ENCODE results near the gene DNAH6.
"Not testable (repeated sequence)": the region's sequence is repeated elsewhere in the genome, so short reads cannot be mapped to it uniquely, and the experiment has no call there.

The DNAH6 gene

DNA sequence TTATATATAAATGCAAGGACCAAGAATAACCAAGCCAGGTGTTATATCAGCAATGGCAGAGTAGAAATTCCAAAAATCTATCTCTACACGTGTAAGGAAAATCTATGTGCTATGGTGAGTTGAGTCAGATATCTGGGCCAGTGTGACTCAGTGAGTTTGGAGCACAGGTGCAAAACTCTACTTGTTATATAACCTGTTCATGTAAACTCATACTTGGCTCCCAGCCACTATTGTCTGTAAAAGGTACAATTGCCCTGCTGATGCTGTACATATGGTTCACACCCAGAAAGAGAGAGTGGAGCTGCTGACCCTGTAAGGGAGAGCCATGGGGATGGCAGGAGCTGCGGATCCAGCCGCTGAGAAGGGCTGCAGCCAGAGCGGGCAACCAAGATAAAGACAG is 252.5 kb downstream of the DNAH6 start:
- DNase-seq: no peak

DNA sequence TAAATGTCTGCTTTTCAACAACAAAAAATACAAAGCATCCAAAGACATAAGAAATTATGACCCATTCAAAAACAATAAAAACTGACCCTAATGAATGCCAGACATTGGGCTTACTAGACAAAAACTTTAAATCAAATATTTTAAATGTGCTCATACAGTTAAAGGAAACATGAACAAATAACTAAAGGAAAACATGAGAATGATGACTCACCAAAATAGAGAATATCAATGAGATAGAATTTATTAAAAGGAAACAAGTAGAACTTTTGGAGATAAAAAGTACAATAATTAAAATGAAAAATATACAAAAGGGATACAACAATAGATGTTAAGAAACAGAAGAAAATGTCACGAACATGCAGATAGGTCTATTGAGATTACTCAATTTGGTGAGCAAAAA is 254.0 kb downstream of the DNAH6 start:
- no peak for DNase-seq

DNA sequence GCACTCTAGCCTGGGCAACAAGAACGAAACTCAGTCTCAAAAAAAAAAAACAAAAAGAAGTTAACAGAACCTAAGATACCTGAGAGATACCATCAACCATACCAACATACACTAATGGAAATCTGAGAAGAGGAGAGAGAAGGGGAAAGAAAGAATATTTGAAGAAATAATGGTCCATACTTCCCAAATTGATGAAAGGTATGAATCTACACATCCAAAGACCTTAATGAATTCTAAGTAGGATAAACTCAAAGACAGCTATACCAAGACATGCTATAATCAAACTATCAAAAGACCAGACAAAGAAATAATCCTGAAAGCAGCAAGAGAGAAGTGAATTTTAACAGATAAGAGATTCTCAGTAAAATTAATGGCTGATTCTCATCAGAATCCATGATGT is 255.0 kb downstream of the DNAH6 start:
- no peak for DNase-seq

DNA sequence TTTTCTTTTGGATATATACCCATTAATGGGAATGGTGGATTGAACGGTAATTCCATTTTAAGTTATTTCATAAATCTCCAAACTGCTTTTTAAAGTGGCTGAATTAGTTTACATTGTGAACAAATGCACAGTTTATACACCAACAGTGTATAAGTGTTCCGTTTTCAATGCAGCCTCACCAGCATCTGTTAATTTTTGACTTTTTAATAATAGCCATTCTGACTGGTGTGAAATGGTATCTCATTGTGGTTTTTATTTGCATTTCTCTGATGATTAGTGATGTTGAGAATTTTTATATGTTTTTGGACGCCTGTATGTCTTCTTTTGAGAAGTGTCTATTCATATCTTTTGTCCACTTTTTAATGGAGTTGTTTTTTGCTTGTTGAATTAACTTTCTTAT is 257.3 kb downstream of the DNAH6 start:
- not testable (repeated sequence) for DNase-seq

DNA sequence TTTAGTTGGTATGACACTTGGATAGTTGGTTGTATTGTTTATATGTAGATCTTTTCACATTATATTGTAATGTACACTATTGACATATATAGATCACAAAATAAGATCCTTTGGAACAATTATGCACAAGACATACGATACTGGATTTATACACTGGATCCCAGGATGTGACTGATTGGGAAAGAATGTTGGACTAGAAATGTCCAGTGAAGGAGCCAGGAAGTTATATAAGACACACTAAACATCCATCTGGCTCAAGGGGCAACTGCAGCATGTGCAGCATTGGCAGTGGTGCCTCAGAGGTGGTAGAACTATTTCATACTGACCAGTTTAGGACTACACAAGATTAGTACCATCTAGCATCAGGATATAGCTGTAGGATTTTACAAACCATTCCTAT is 259.7 kb downstream of the DNAH6 start:
- no peak for DNase-seq

DNA sequence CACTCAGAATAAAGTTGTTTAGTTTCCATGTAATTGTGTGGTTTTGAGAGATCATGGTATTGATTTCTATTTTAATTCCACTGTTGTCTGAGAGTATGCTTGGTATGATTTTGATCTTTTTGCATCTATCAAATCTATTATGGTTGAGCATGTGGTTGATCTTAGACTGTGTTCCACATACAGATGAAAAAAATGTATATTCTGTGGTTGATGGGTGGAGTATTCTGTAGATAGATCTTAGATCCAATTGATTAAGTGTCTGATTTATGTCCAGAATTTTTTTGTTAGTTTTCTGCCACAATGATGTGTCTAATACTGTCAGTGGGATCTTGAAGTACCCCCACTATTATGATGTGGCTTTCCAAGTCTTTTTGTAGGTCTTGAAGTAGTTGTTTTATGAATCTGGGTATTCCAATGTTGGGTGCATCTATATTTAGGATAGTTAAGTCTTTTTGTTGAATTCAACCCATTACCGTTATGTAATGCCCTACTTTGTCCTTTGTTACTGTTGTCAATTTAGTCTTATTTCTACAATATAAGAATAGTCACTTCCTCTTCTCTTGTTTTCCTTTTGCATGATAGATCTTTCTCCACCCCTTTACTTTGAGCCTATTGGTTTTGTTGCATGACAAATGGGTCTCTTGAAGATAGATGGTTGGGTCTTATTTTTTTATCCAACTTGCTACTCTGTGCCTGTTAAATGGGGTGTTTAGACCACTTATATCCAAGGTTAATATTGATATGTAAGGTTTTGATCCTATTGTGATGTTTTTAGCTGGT is 262.8 kb downstream of the DNAH6 start:
- DNase-seq: no peak

DNA sequence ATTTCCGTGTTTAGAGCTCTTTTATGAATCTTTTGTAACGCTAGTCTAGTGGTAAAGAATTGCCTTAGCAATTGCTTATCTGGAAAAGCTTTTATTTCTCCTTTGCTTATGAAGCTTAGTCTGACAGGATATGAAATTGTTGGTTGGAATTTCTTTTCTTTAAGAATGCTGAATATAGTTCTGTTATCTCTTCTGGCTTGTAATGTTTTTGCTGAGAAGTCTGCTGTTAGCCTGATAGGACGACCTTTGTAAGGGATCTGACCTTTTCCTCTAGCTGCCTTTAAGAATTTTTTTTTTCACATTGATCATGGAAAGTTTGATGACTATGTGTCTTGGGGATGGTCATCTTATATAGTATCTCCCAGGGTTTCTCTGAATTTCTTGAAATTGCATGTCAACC is 263.5 kb downstream of the DNAH6 start:
- DNase-seq: no peak

DNA sequence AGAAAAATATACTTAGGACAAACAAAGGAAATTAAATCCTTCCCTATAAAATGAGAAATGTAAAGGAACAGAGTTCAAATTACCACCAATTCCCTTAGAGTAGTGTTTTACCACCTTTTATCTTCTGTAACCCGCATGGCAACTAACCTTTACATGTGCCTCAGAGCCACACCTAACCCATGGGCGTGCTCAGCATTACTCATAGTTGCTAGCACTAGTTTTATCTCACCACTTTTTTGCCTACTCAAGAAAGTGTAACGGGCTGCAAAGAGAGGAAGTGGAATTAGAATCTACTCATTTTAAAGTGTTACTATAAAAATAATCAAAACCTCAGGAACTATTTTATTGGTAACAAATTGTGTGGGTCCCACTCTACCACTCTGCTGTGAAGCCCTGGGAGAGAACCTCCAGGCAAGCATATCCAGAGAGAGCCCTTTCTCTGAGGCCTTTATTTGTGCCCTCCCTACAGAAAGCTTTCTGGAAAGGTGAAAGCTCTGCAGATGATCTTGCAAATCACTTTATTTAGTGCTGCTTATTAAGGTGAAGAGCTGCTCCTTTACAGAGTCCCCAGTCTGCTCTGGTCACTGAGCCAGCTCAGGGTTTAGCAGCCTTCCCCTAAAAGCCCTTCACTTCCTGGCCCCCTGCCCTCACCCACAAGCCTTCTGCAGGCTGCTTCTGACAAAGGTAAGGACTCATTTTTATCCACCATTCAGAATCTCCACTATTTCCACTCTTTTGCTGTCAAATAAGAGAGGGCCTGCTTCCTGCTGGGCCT is 265.8 kb downstream of the DNAH6 start:
- DNase-seq: peak; percentile 62

DNA sequence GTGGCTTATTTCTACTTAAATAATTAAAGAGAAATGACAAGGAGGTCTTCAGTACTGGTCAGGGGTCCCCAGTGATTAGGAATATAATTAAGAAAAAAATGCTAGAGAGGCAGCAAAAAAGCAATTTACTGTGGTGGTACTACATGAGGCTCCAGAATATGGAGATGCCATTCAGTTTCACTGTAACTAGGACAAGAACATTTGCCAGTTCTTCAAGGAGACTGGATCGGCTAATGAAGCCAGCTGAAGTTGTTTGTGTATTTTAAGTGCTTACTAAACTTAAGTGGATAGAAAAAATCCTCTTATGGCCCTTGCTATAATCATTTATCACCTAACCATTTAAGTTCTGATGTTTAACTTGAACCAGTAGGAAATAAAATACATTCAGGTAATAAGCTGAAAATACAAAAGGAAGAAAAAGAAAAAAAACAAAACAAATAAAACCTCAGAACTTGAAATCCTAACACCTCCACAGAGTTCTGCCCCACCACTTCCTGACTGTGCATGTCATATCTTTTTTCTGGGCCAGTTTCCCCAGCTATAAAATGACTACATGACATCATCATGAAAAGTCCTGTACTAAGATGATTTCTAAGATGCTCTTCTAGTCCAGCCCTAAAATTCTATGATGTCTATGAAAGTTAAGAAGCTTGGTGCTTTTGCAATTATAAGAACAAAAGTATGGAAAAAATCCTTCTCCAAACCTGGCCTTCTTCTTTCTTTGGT is 266.6 kb downstream of the DNAH6 start:
- DNase-seq: no peak

DNA sequence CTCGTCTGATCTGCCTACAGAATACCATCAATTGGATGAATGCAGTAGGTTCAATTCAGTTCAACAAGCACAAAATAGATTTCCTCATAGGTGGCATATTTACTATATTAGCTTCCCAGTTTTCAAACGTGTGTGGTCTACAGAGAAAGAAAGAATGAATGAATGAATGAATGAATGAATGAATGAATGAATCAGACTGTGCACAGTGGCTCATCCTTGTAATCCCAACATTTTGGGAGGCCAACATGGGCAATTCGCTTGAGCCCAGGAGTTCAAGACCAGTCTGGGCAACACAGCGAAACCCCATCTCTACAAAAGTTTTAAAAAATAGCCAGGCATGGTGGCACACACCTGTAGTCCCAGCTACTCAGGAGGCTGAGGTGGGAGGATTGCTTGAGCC is 269.7 kb downstream of the DNAH6 start:
- no peak for DNase-seq

DNA sequence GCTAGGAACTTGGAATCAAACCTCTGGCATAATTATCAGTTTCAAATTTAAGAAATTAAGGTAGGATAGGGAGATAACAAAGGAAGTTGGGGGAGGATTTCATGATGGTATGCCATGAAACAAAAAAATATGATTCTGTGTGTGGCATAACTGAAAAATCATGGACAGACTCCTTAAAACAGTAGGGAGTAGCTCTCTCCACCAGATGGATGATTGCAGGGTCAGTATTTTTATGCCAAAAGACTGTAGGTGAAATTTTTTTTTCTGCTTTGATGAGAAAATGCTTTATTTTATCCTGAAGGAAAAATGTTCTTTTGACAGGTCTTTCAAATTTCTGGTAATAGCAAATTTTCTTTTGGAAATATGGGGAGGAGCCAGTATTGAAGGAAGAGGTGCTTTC is 270.3 kb downstream of the DNAH6 start:
- no peak for DNase-seq

DNA sequence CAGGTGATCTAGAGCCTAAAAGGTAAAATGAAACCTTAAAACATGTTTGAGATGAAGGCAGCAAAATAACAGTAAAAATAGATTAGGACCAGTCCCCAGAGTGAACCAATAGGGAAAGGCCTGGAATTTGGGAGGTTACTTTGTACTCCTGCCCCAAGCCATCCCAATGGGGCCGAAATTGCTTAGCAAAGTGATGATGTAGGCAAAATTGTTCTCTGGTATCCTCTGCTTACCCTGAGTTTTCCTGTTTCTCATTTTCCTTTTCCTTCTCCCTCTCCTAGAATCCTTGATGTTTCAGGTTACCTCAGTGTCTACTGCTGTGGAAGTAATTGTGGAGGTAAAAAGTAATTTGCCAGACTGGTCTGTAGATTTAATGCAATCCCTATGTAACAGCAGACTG is 271.7 kb downstream of the DNAH6 start:
- DNase-seq: no peak

DNA sequence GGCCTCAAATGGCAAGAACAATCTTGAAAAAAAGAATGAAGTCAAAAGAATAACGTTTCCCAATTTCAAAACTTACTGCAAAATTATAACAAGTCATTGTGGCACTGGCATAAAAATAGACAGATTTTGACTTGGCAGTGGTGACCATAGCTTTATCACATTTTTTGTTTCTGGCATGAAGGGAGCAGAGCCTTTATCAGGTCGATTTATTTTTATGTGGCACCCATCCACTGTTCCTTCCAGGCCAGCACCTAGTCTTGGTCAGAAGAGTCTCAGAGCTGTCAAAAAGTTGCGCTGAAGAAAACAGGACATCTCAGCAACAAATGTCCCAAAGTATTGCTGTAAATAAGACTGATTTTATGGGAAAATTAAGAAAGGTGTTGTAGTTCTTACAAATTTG is 272.2 kb downstream of the DNAH6 start:
- DNase-seq: no peak

DNA sequence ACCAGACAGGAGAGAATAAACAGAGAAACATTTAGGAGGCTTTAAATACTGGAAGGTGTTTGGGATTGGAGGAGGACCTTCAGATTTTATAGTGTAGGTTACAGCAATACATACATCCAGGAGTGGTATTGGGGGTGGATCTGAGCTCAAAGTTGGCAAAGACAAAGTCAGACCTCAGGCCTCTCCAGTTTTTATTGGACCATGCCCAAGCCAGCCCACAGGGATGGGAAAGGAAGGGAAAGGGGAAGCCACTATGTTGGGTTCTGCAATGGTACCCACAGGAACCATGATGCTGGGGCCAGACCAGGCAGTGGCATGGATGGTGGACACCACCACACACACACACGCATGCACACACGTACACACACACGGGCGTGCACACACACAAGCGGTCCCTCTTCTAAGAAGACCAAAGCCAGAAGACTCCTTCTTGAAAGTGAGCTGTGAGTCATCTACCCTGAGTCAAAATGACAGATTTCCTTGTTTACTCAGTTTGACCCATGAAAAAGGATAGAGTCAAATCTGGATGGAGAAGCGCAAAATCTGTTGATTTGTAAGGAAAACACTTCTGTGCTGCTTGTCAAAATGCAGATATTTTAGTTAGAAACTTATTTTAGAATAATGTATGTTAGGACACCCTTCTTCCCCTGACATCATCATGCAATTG is 276.7 kb downstream of the DNAH6 start:
- no peak for DNase-seq

DNA sequence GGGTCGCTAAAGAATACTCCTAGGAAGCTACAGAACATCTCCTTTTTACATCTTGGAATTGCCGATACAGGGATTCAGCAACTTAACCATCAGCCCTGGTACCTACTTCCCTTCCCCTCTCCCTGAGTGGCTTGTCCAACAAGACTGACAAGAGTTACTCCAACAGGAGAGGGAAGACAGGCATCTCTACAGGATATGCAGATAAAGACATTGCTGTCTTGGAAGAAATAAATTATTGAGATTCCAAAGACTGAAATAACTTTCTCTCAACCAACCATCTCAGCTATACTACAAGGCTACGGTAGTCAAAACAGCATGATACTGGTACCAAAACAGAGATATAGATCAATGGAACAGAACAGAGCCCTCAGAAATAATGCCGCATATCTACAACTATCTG is 277.3 kb downstream of the DNAH6 start:
- DNase-seq: no peak

DNA sequence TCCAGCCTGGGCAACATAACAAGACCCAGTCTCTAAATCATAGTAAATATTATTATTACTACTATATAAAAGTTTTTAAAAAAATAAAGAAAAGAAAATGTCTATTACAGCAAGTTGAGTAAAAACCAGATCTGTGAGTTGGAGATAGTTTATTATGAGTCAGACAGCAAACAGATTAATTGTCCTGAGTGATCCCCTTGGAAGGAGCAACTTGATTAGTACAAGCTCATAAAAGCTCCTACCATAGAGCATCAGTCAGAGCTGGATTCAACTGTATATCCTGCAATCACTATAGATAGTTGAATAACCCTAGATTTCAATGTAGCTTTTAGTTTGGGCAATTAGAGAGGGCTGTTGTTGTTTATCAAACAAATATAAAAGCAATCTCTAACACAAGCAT is 280.5 kb downstream of the DNAH6 start:
- DNase-seq: no peak

DNA sequence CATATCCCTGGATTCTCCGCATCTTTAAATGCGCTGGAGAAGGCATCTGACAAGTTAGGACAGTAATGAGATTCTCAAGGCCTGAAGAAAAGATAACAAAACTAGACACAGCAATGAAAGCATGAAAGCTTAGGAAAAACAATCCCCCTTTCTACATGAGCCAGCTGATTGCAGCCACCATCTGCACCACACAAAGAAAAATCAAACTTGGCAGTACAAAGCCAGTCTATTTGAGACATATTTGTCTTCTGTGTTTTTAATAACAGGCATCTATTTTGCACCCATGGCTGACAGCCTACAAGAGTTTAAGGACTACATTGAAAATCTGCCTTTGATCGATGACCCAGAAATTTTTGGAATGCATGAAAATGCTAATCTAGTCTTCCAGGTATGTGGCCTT is 281.0 kb downstream of the DNAH6 start:
- no peak for DNase-seq

DNA sequence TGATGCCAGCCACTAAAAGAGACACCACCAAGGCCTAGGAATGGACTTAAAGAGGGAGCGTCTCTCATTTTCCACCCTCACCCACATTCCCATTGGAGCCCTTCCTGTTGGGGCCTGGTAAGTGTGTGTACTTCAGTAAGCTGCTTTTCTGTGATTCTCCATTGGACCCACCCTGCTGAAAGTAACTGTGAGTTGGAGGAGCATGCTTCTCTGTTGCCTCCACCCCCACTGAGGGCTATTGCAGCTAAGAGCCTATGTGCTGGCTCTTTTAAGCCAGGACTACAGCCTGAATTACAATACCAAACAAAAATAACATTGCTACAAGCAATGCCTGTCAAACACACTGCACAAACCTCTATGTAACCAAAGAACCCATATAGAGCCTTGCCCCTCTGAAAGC is 283.5 kb downstream of the DNAH6 start:
- DNase-seq: no peak

DNA sequence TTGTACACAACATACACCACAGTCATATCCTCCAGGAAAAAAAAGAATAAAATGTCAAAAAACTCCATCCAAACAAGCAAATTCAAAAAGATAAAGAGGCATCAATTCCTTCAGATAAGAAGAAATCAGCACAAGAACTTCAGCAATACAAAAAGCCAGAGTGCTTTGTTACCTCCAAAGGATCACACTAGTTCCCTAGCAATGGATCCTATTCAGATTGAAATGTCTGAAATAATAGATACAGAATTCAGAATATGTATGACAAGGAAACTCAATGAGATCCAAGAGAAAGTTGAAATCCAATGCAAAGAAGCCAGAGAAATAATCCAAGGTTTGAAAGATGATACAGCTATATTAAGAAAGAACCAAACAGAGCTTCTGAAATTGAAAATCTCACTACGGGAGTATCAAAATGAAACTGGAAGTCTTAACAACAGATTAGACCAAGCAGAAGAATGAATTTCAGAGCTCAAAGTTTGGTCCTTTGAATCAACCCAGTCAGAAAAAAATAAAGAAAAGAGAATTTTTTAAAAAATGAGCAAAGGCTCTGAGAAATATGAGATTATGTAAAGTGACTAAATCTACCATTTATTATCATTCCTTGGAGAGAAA is 284.0 kb downstream of the DNAH6 start:
- no peak for DNase-seq

DNA sequence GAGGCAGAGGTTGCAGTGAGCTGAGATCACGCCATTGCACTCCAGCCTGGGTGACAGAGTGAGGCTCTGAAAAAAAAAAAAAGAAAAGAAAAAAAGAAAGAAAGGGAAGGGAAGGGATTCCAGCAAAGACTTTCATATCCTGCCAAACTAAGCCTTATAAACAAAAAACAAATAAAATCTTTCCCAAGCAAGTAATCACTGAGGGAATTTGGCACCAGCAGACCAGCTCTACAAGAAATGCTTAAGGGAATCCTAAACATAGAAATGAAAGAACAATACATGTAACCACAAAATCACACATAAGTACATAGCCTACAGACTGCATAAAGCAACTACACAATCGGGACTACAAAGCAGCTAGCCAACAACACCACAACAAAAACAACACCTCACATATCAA is 285.5 kb downstream of the DNAH6 start:
- DNase-seq: no peak

DNA sequence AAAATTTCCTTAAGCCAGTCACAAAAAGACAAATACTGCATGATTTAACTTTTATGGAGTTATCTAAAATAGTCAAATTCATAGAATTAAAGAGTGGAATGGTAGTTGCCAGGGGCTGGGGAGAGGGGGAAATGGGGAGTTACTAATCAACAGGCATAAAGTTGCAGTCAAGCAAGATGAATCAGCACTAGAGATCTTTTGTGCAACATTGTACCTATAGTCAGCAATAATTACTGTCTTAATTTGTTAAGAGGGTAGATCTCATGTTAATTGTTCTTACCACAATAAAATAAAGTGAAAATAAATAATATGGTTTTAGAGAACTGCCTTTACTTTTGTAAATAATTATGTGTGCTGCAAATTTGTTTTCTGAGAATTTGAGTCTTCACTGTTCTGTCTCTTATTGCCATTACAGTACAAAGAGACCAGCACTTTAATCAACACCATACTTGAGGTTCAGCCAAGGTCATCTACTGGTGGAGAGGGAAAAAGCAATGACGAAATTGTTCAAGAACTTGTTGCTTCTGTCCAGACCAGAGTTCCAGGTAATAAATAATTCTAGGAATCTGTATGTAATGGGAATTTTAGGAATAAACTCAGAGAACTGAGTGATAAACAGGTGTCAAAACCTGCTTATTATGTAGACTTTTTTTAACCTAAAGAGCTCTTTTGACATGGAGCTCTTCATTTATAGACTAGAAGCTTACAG is 289.1 kb downstream of the DNAH6 start:
- no peak for DNase-seq

DNA sequence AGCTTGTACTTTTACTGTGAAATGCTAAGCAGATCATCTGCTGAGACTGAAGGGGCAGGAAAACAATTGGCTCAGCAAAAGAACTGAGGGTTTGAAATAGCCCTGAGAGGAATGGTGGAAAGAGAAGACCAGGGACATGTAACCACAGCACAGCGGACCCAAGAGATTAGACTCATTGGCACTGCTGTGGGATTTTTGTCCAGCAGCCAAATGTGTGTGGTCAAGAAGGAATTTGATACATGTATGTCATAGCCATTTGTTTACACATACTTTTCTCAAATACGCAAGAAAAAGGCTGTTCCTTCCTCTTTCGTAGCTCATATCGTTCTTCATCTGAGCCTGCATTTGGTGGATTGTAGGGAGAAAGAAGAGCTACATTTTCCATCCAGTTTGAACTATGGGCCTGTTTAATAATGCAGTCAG is 290.8 kb downstream of the DNAH6 start:
- peak; percentile 72 for DNase-seq
